GM21381 (cell line): ENCODE results near the gene PSMD14.
"Not testable (repeated sequence)": the region's sequence is repeated elsewhere in the genome, so short reads cannot be mapped to it uniquely, and the experiment has no call there.

Source experiments
- ATAC-seq: cut with Tn5 transposase; IDR thresholded peaks from one replicate; pipeline ENCODE4 v1.9.1; 2021; ENCODE audit warnings: mild to moderate bottlenecking, moderate library complexity; ENCODE audit not compliant: unreplicated experiment

Gene PSMD14

DNA sequence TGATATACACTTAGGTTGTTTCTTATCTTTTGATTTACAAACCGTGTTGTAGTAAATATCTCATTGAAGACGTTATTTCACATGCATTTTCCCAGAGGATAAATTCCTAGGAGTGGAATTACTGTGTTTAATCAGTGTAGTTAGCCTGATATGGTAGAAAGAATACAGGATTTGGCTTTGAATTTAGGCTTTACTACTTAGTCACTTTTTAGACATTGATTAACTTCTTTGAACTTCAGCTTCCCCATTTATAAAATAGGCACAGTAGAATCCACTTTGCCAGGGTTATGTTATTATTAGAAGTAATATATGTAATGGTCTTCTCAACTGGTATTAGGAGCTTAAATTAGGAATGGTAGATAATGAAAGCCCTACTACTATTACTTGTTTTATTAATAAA lies 27.4 kb downstream of the PSMD14 start:
- ATAC-seq = no peak

GRCh38 chr2:161337247-161337646 lies 29.0 kb downstream of the PSMD14 start:
- ATAC-seq = no peak

- ATAC-seq = not testable (repeated sequence)
These were observed 31.3 kb downstream of the PSMD14 start for GRCh38 chr2:161339532-161339931.

GRCh38 chr2:161340930-161341413 lies 32.7 kb downstream of the PSMD14 start:
- ATAC-seq = not testable (repeated sequence)

DNA sequence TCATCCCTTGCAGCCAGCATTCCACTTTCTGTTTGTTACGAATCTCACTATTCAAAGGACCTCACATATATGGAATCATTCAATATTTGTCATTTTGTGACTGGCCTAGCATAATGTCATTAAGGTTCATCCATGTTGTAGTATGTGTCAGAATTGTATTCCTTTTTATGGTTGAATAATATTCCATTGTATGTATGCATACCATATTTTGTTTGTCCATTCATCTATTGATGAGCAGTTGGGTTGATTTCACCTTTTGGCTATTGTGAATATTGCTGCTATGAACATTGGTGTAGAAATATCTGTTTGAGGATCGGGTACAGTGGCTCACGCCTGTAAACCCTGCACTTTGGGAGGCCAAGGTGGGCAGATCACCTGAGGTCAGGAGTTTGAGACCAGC lies 35.0 kb downstream of the PSMD14 start:
- no peak for ATAC-seq

DNA sequence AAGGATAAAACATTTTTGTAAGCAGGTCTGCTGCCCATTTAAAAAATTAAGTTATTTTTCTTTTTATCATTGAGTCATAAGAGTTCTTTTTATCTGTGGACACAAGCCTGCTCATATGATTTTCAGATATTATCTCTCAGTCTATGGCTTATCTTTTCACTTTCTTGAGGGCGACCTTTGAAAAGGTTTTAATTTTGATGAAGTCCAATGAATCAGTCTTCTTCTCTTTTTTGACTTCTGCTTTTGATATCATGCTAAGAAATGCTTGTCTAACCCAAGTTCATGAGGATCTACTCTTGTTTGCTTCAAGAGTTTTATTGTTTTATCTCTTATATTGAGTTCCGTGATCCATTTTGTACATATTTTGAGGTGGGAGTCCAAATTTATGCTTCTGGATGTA lies 36.5 kb downstream of the PSMD14 start:
- ATAC-seq = no peak

DNA sequence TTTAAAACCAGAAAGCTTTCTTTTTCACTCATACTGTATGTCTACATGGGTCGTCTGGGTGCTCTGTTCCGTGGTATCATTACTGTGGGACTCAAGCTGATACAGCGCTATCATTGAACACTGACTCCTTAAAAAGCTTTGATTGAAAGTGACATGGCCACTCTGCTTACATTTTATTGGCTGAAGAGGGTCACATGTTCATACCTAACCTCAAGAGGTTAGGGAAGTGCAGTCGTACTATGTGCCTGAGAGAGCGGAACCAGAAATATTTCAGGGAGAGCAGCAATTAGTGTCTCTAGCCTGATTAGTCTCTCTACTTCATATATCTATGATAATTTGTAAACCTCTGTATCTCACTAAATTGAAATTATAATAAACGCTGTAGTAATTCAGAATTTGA lies 43.5 kb downstream of the PSMD14 start:
- ATAC-seq = no peak

DNA sequence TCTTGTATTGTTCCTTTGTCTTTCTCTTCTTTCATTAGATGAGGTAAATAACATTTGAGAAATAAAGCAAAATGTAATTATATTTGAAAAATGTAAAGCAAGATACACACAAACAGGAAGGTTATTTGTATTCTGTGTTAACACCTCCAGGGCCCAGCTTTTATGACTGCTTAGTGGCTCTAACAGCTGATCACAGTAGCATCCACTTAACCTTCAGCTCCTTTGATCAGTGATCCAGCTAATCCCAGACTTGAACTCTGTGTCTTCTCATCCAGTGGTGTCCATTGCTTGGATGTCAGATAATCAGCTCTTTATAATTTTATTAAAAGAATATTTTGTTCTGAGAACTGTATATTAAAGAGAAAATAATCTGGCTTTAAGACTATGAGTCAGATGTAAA lies 44.5 kb downstream of the PSMD14 start:
- ATAC-seq = no peak

DNA sequence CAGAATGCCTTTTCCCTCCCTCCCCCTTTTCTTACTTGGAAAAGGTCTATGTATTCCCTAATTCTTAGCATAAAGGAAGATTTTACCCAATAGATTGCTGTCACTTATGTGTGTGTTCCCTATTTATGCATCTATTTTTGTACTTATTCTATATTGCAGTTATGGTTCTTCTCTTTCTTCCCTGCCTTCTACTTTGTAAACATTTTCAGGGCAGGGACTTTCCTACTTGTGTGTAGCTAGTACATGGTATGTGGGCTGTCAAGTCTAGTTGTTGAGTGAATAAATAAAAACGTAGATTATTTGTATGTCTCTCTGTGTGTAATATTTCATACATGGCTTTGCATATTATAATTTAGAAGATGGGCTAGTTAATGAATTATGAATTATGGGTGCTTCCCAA lies 45.3 kb downstream of the PSMD14 start:
- ATAC-seq = no peak

DNA sequence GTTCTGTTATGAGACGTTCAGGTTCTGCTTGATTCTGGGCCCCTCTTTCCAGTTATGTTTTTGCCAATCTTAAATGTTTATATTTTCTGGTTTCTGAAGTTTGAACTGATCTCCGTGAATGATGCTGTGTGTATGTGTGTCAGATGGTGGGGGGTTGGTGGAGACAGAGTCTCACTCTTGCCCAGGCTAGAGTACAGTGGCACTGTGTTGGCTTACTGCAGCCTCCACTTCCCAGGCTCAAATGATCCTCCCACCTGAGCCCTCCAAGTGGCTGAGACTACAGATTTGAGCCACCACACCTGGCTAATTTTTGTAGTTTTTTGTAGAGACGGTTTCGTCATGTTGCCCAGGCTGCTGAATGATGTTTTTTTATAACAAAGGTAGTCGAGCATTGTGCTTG lies 45.9 kb downstream of the PSMD14 start:
- no peak for ATAC-seq

DNA sequence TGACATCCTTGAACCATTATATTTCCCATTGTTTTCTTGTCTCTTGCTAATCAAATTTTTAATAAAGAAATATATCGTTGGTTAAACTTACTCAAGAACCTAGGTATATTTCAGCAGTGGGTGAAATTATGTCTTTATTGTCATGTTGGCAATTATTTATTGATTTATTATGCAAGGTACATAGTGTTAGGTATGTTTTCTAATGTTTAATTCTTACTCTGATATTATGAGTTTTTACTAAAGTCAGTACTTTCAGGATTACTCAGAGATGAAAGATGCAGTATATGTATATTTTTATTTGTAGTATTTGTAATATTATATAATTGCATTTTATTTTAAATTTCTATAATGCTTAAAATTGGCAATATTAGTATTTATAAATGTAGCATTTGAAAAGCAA lies 46.9 kb downstream of the PSMD14 start:
- no peak for ATAC-seq

GRCh38 chr2:161355983-161356382 lies 47.8 kb downstream of the PSMD14 start:
- ATAC-seq = no peak

DNA sequence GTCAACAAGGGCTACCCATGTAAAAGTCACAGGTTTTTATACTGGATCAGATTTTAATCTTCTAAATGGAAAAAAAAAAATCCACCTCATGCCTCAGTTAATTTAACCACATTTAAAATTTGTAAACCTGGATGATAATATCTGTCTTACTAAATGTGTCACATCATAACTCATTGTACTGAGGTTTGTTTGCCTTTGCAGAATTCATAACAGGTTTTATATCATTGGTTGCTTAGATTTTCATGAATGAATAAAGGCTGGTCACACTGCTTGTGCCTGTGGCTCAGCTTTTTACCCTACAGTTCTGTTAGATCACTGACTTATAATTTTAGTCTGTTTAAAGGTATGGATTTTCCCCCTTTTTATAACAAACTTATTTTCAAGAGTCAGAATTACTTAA lies 48.9 kb downstream of the PSMD14 start:
- ATAC-seq = no peak

DNA sequence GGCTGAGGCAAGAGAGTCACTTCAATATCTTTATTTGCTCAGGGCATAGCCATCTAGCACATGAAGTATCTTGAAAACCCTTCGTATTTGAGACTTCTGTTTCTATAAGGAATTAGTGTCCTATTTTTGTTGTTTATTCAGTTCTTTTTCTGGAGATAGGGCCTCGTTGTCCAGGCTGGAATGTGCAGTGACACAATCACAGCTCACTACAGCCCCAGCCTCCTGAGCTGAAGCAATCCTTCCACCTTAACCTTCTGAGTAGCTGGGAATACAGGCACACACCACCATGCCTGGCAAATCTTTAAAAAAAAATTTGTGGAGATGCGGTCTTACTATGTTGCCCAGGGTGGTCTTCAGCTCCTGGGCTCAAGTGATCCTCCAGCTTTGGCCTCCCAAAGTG lies 50.6 kb downstream of the PSMD14 start:
- no peak for ATAC-seq

- not testable (repeated sequence) for ATAC-seq
These were observed 52.0 kb downstream of the PSMD14 start for GRCh38 chr2:161360095-161360654.

- ATAC-seq = no peak
These were observed 54.4 kb downstream of the PSMD14 start for GRCh38 chr2:161362568-161363166.

- no peak for ATAC-seq
These were observed 59.5 kb downstream of the PSMD14 start for GRCh38 chr2:161367675-161368074.

DNA sequence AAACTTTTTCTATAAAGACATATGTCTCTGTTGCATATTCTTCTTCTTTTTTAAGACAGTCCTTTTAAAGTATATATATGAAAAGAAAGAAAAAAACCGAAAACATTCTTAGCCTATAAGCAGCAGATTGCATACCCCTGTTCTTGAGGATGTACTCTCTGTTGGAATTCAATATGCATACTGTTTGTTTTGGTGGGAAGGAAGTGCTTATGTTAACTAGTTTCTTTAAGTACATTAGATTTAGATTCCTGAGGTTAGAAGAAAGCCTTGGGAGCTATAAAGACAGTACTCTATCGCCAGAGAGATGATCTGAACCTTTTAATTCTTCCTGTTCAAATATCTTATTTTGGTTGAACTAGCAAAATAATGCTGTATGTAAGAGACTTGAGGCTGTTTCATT lies 61.1 kb downstream of the PSMD14 start:
- no peak for ATAC-seq

DNA sequence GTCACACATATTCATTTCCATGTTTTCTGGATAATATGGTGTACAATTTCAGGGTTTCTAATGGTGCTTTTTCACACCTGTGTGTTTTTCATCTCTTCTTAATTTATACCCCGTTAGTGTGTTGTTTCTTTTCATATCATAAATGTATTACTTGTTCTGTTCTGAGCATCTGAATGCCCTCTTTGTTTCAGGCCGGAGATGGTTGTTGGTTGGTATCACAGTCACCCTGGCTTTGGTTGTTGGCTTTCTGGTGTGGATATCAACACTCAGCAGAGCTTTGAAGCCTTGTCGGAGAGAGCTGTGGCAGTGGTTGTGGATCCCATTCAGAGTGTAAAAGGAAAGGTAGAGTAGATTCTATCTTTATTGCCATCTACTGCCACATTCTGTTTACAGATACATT lies 62.8 kb downstream of the PSMD14 start:
- ATAC-seq = no peak

DNA sequence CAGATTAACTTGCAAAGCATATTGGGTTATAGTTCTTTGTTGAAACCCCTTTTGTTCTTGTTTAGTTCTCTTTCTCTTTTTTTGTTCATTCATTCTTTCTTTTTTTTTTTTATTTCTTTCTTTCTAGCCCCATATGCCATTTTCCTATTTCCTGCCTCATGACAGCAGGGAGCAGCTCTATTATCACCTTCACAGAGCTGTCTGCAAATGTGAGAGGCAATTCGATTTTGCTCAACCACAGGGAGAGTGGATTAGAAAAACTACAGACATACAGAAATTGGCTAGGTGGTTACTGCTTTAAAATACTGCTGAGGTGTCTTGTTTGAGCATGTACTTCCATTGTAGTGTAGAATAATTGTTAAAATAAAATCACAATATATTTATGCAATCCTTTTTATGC lies 63.6 kb downstream of the PSMD14 start:
- no peak for ATAC-seq

DNA sequence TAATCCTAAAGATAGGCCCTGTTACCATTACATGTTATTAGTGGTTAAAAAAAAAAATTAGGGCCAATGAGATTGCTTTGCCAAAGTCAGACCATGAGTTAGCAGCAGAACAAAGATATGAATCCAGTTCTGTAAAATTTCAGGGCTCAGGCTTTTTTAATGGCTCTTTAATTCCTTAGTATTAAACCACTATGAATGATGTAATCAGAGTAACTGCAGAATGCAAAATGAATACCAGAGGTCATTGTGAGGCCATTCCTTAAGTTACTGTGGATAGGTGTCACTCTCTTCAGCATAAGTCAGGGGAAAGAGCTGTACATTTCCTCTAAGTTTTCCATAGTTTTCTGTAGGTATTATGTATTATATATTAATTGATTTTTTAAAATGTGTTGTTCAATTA lies 65.7 kb downstream of the PSMD14 start:
- ATAC-seq = no peak

GRCh38 chr2:161374446-161374845 lies 66.2 kb downstream of the PSMD14 start:
- no peak for ATAC-seq

- no peak for ATAC-seq
These were observed 71.5 kb downstream of the PSMD14 start for GRCh38 chr2:161379740-161380139.
